Measurements from ENCODE around the gene CRHR1. TPM values are rescaled to one million over a fixed set of nuclear protein-coding genes. Genes with fewer than 3 reads are reported as not detected.
"Not testable (repeated sequence)": the region's sequence is repeated elsewhere in the genome, so short reads cannot be mapped to it uniquely, and the experiment has no call there.

CRHR1 gene
- total and polyA plus RNA-seq, 2 donors: 0.05 to 0.32 TPM

GRCh38 chr17:45854209-45854608 lies 70.1 kb downstream of the CRHR1 start:
- Histone ChIP-seq H3K4me1 (ENCODE audit: control insufficient read depth in 2 of 2, insufficient read depth in 2 of 2, low read length in 2 of 2) (no peaks in the 10 kb centered on the region), H3K4me3 (ENCODE audit: low read length in 2 of 2) (no peak overlapping the region), H3K36me3 (ENCODE audit: control insufficient read depth in 2 of 2, insufficient read depth in 2 of 2, low read length in 1 of 2) (no peaks in the 10 kb centered on the region), H3K27ac (ENCODE audit: low read depth in 1 of 2, low read length in 1 of 2) (no peak overlapping the region), H3K27me3 (ENCODE audit: control insufficient read depth in 2 of 2, insufficient read depth in 1 of 2, low read length in 1 of 2) (peaks cover 2 to 27% of the 10 kb centered on the region in 2 donors), H3K9me3 (ENCODE audit: control insufficient read depth in 2 of 2, insufficient read depth in 1 of 2, low read length in 1 of 2) (peaks cover 0 to 3% of the 10 kb centered on the region in 2 donors)
- no peak for DNase-seq (ENCODE audit: low read depth in 6 of 9, low spot score in 9 of 9)
- WGBS: 84% methylated on average over 9 of the region's 9 CpGs

- H3K27ac ChIP-seq (ENCODE audit: low read depth in 1 of 2, low read length in 1 of 2): no peak overlapping the region
- H3K27me3 ChIP-seq (ENCODE audit: control insufficient read depth in 2 of 2, insufficient read depth in 1 of 2, low read length in 1 of 2): peaks cover 2 to 19% of the 10 kb centered on the region in 2 donors
- H3K4me3 ChIP-seq (ENCODE audit: low read length in 2 of 2): no peak overlapping the region
- H3K36me3 ChIP-seq (ENCODE audit: control insufficient read depth in 2 of 2, insufficient read depth in 2 of 2, low read length in 1 of 2): no peaks in the 10 kb centered on the region
- 71% methylated on average over 2 of the region's 2 CpGs for whole genome bisulfite sequencing
- no peaks in the 10 kb centered on the region for H3K4me1 ChIP-seq (ENCODE audit: control insufficient read depth in 2 of 2, insufficient read depth in 2 of 2, low read length in 2 of 2)
- peaks cover 0 to 3% of the 10 kb centered on the region in 2 donors for H3K9me3 ChIP-seq (ENCODE audit: control insufficient read depth in 2 of 2, insufficient read depth in 1 of 2, low read length in 1 of 2)
- DNase-seq (ENCODE audit: low read depth in 6 of 9, low spot score in 9 of 9): no peak
These were observed 71.7 kb downstream of the CRHR1 start for GRCh38 chr17:45855691-45856336.

- H3K4me3 ChIP-seq (ENCODE audit: low read length in 2 of 2): no peak overlapping the region
- no peaks in the 10 kb centered on the region for H3K4me1 ChIP-seq (ENCODE audit: control insufficient read depth in 2 of 2, insufficient read depth in 2 of 2, low read length in 2 of 2)
- WGBS: 57% methylated on average over 10 of the region's 10 CpGs
- no peak overlapping the region for H3K27ac ChIP-seq (ENCODE audit: low read depth in 1 of 2, low read length in 1 of 2)
- peaks cover 0 to 6% of the 10 kb centered on the region in 2 donors for H3K9me3 ChIP-seq (ENCODE audit: control insufficient read depth in 2 of 2, insufficient read depth in 1 of 2, low read length in 1 of 2)
- no peaks in the 10 kb centered on the region for H3K36me3 ChIP-seq (ENCODE audit: control insufficient read depth in 2 of 2, insufficient read depth in 2 of 2, low read length in 1 of 2)
- peaks cover 0 to 8% of the 10 kb centered on the region in 2 donors for H3K27me3 ChIP-seq (ENCODE audit: control insufficient read depth in 2 of 2, insufficient read depth in 1 of 2, low read length in 1 of 2)
- peak in 3 of 9 donors; percentile 7 to 28 (median 8) for DNase-seq (ENCODE audit: low read depth in 6 of 9, low spot score in 9 of 9)
These were observed 74.0 kb downstream of the CRHR1 start for GRCh38 chr17:45857977-45858708.

- Histone ChIP-seq H3K4me1 (ENCODE audit: control insufficient read depth in 2 of 2, insufficient read depth in 2 of 2, low read length in 2 of 2) (no peaks in the 10 kb centered on the region), H3K27me3 (ENCODE audit: control insufficient read depth in 2 of 2, insufficient read depth in 1 of 2, low read length in 1 of 2) (peaks cover 0 to 17% of the 10 kb centered on the region in 2 donors), H3K9me3 (ENCODE audit: control insufficient read depth in 2 of 2, insufficient read depth in 1 of 2, low read length in 1 of 2) (peaks cover 0 to 3% of the 10 kb centered on the region in 2 donors), H3K36me3 (ENCODE audit: control insufficient read depth in 2 of 2, insufficient read depth in 2 of 2, low read length in 1 of 2) (no peaks in the 10 kb centered on the region), H3K4me3 (ENCODE audit: low read length in 2 of 2) (no peak overlapping the region), H3K27ac (ENCODE audit: low read depth in 1 of 2, low read length in 1 of 2) (no peak overlapping the region)
- DNase-seq (ENCODE audit: low read depth in 6 of 9, low spot score in 9 of 9): no peak
- 92% methylated on average over 7 of the region's 7 CpGs for WGBS
These were observed 77.0 kb downstream of the CRHR1 start for GRCh38 chr17:45861165-45861564.

GRCh38 chr17:45862127-45862526 lies 78.0 kb downstream of the CRHR1 start:
- WGBS: 91% methylated on average over 9 of the region's 9 CpGs
- not testable (repeated sequence) for H3K4me3 ChIP-seq (ENCODE audit: low read length in 2 of 2); H3K4me1 ChIP-seq (ENCODE audit: control insufficient read depth in 2 of 2, insufficient read depth in 2 of 2, low read length in 2 of 2); H3K36me3 ChIP-seq (ENCODE audit: control insufficient read depth in 2 of 2, insufficient read depth in 2 of 2, low read length in 1 of 2); H3K27ac ChIP-seq (ENCODE audit: low read depth in 1 of 2, low read length in 1 of 2); H3K9me3 ChIP-seq (ENCODE audit: control insufficient read depth in 2 of 2, insufficient read depth in 1 of 2, low read length in 1 of 2); DNase-seq (ENCODE audit: low read depth in 6 of 9, low spot score in 9 of 9)
- peaks cover 0 to 17% of the 10 kb centered on the region in 2 donors for H3K27me3 ChIP-seq (ENCODE audit: control insufficient read depth in 2 of 2, insufficient read depth in 1 of 2, low read length in 1 of 2)

GRCh38 chr17:45863857-45864654 lies 79.9 kb downstream of the CRHR1 start:
- H3K36me3 ChIP-seq (ENCODE audit: control insufficient read depth in 2 of 2, insufficient read depth in 2 of 2, low read length in 1 of 2): no peaks in the 10 kb centered on the region
- peaks cover 0 to 14% of the 10 kb centered on the region in 2 donors for H3K27me3 ChIP-seq (ENCODE audit: control insufficient read depth in 2 of 2, insufficient read depth in 1 of 2, low read length in 1 of 2)
- H3K27ac ChIP-seq (ENCODE audit: low read depth in 1 of 2, low read length in 1 of 2): no peak overlapping the region
- no peak overlapping the region for H3K4me3 ChIP-seq (ENCODE audit: low read length in 2 of 2)
- H3K4me1 ChIP-seq (ENCODE audit: control insufficient read depth in 2 of 2, insufficient read depth in 2 of 2, low read length in 2 of 2): no peaks in the 10 kb centered on the region
- 72% methylated on average over 6 of the region's 6 CpGs for WGBS
- no peak for DNase-seq (ENCODE audit: low read depth in 6 of 9, low spot score in 9 of 9)
- peaks cover 0 to 3% of the 10 kb centered on the region in 2 donors for H3K9me3 ChIP-seq (ENCODE audit: control insufficient read depth in 2 of 2, insufficient read depth in 1 of 2, low read length in 1 of 2)

- 91% methylated on average over 6 of the region's 6 CpGs for WGBS
These were observed 83.1 kb downstream of the CRHR1 start for GRCh38 chr17:45867171-45867570.

GRCh38 chr17:45867702-45868101 lies 83.6 kb downstream of the CRHR1 start:
- H3K27ac ChIP-seq (ENCODE audit: low read depth in 1 of 2, low read length in 1 of 2): no peak overlapping the region
- no peaks in the 10 kb centered on the region for H3K9me3 ChIP-seq (ENCODE audit: control insufficient read depth in 2 of 2, insufficient read depth in 1 of 2, low read length in 1 of 2)
- no peak overlapping the region for H3K4me3 ChIP-seq (ENCODE audit: low read length in 2 of 2)
- no peaks in the 10 kb centered on the region for H3K36me3 ChIP-seq (ENCODE audit: control insufficient read depth in 2 of 2, insufficient read depth in 2 of 2, low read length in 1 of 2)
- H3K4me1 ChIP-seq (ENCODE audit: control insufficient read depth in 2 of 2, insufficient read depth in 2 of 2, low read length in 2 of 2): no peaks in the 10 kb centered on the region
- H3K27me3 ChIP-seq (ENCODE audit: control insufficient read depth in 2 of 2, insufficient read depth in 1 of 2, low read length in 1 of 2): peaks cover 0 to 9% of the 10 kb centered on the region in 2 donors
- DNase-seq (ENCODE audit: low read depth in 6 of 9, low spot score in 9 of 9): no peak
- 78% methylated on average over 8 of the region's 8 CpGs for WGBS

More at GRCh38 chr17:45867171-45867570, 83.1 kb downstream of the CRHR1 start:
- H3K27me3 ChIP-seq (ENCODE audit: control insufficient read depth in 2 of 2, insufficient read depth in 1 of 2, low read length in 1 of 2): peaks cover 0 to 9% of the 10 kb centered on the region in 2 donors
- no peak overlapping the region for H3K4me3 ChIP-seq (ENCODE audit: low read length in 2 of 2)
- H3K27ac ChIP-seq (ENCODE audit: low read depth in 1 of 2, low read length in 1 of 2): no peak overlapping the region
- no peaks in the 10 kb centered on the region for H3K4me1 ChIP-seq (ENCODE audit: control insufficient read depth in 2 of 2, insufficient read depth in 2 of 2, low read length in 2 of 2)
- no peaks in the 10 kb centered on the region for H3K9me3 ChIP-seq (ENCODE audit: control insufficient read depth in 2 of 2, insufficient read depth in 1 of 2, low read length in 1 of 2)
- no peaks in the 10 kb centered on the region for H3K36me3 ChIP-seq (ENCODE audit: control insufficient read depth in 2 of 2, insufficient read depth in 2 of 2, low read length in 1 of 2)
- DNase-seq (ENCODE audit: low read depth in 6 of 9, low spot score in 9 of 9): no peak

- Histone ChIP-seq H3K4me1 (ENCODE audit: control insufficient read depth in 2 of 2, insufficient read depth in 2 of 2, low read length in 2 of 2) (no peaks in the 10 kb centered on the region), H3K4me3 (ENCODE audit: low read length in 2 of 2) (no peak overlapping the region), H3K27me3 (ENCODE audit: control insufficient read depth in 2 of 2, insufficient read depth in 1 of 2, low read length in 1 of 2) (peaks cover 0 to 9% of the 10 kb centered on the region in 2 donors), H3K27ac (ENCODE audit: low read depth in 1 of 2, low read length in 1 of 2) (no peak overlapping the region), H3K36me3 (ENCODE audit: control insufficient read depth in 2 of 2, insufficient read depth in 2 of 2, low read length in 1 of 2) (no peaks in the 10 kb centered on the region), H3K9me3 (ENCODE audit: control insufficient read depth in 2 of 2, insufficient read depth in 1 of 2, low read length in 1 of 2) (no peaks in the 10 kb centered on the region)
- no peak for DNase-seq (ENCODE audit: low read depth in 6 of 9, low spot score in 9 of 9)
- WGBS: 79% methylated on average over 5 of the region's 5 CpGs
These were observed 84.2 kb downstream of the CRHR1 start for GRCh38 chr17:45868276-45868675.

All from thymus (tissue), 11 donors.